Measurements from ENCODE around the gene ST3GAL3.

Gene ST3GAL3

GRCh38 chr1:43976890-43977289 lies 269.6 kb downstream of the ST3GAL3 start:
- DNase-seq, result no peak
- Histone ChIP-seq H3K27ac (no peak overlapping the region), H3K36me3 (peaks cover 12 to 33% (median 15%) of the 10 kb centered on the region in 3 donors), H3K9me3 (no peaks in the 10 kb centered on the region), H3K27me3 (no peaks in the 10 kb centered on the region), H3K4me1 (peaks cover 0 to 56% (median 44%) of the 10 kb centered on the region in 4 donors), H3K4me3 (no peak overlapping the region)
- no peak for TF ChIP-seq CTCF (IDR thresholded peaks at IDR 0.05)
- intact Hi-C loops (cut with DNase I; ENCODE audit: low total_unique reads), result no loop called here

- H3K4me1 ChIP-seq, result peaks cover 0 to 56% (median 44%) of the 10 kb centered on the region in 4 donors
- no peaks in the 10 kb centered on the region for H3K9me3 ChIP-seq
- DNase-seq, result no peak
- TF ChIP-seq CTCF (IDR thresholded peaks at IDR 0.05), result no peak
- no peak overlapping the region for H3K27ac ChIP-seq
- no peak overlapping the region for H3K4me3 ChIP-seq
- peaks cover 12 to 25% (median 15%) of the 10 kb centered on the region in 3 donors for H3K36me3 ChIP-seq
- no peaks in the 10 kb centered on the region for H3K27me3 ChIP-seq
- intact Hi-C loops (cut with DNase I; ENCODE audit: low total_unique reads), result no loop called here
These were observed 270.3 kb downstream of the ST3GAL3 start for GRCh38 chr1:43977376-43978263.

GRCh38 chr1:43978264-43978550 lies 270.9 kb downstream of the ST3GAL3 start:
- Histone ChIP-seq H3K27me3 (no peaks in the 10 kb centered on the region), H3K36me3 (peaks cover 12 to 22% (median 15%) of the 10 kb centered on the region in 3 donors), H3K27ac (peak overlapping the region in 1 of 2 donors; percentile 58), H3K9me3 (no peaks in the 10 kb centered on the region), H3K4me1 (peaks cover 0 to 56% (median 44%) of the 10 kb centered on the region in 4 donors), H3K4me3 (peak overlapping the region; percentile 64 to 93)
- intact Hi-C loops (cut with DNase I; ENCODE audit: low total_unique reads), result no loop called here
- DNase-seq, result no peak
- no peak for TF ChIP-seq CTCF (IDR thresholded peaks at IDR 0.05)

GRCh38 chr1:43978551-43979260 lies 271.4 kb downstream of the ST3GAL3 start, which contains the start of gene B4GALT2:
Gene B4GALT2 (plus strand): TSS chr1:43979210. CDS start chr1:43981161, 1,951 bp downstream.
- Histone ChIP-seq H3K9me3 (no peaks in the 10 kb centered on the region), H3K27ac (peak within 1 kb of the TSS; percentile 63 to 74), H3K27me3 (no peaks in the 10 kb centered on the region), H3K4me1 (peaks cover 0 to 56% (median 44%) of the 10 kb centered on the region in 4 donors), H3K4me3 (peak within 1 kb of the TSS; percentile 64 to 93), H3K36me3 (peaks cover 12 to 22% (median 15%) of the 10 kb centered on the region in 3 donors)
- no peak for DNase-seq
- TF ChIP-seq CTCF (IDR thresholded peaks at IDR 0.05), result no peak
- intact Hi-C loops (cut with DNase I; ENCODE audit: low total_unique reads), result no loop called here

- no peaks in the 10 kb centered on the region for H3K9me3 ChIP-seq
- intact Hi-C loops (cut with DNase I; ENCODE audit: low total_unique reads), result no loop called here
- H3K4me1 ChIP-seq, result peaks cover 0 to 52% (median 41%) of the 10 kb centered on the region in 4 donors
- TF ChIP-seq CTCF (IDR thresholded peaks at IDR 0.05), result no peak
- no peaks in the 10 kb centered on the region for H3K27me3 ChIP-seq
- DNase-seq, result no peak
- peaks cover 12 to 27% (median 15%) of the 10 kb centered on the region in 3 donors for H3K36me3 ChIP-seq
- peak overlapping the region; percentile 63 to 74 for H3K27ac ChIP-seq
- H3K4me3 ChIP-seq, result peak overlapping the region; percentile 64 to 93
These were observed 271.9 kb downstream of the ST3GAL3 start for GRCh38 chr1:43979261-43979527.

All from tibial artery (tissue), 4 donors.